Thymus (tissue), 11 donors: Measurements from ENCODE around the gene SURF2. TPM values are rescaled to one million over a fixed set of nuclear protein-coding genes. Genes with fewer than 3 reads are reported as not detected.

Experiments used
- DNase-seq, 9 donors: peaks; one replicate each; pipeline ENCODE4 v3.0.0-alpha.2; 2013; ENCODE audit warnings: low spot score in 9 of 9, low read depth in 6 of 9, missing footprints in 1 of 9
- H3K27ac ChIP-seq, 2 donors: one replicate each; pipeline ENCODE4 v1.5.1; 2013; ENCODE audit warnings: control low read depth in 1 of 2, low read depth in 1 of 2, low read length in 1 of 2, mild to moderate bottlenecking in 1 of 2, moderate library complexity in 1 of 2
- H3K27me3 ChIP-seq, 2 donors: one replicate each; pipeline ENCODE4 v1.5.1; 2013; ENCODE audit warnings: low read length in 1 of 2; ENCODE audit not compliant: control insufficient read depth in 2 of 2, insufficient read depth in 1 of 2
- H3K36me3 ChIP-seq, 2 donors: one replicate each; pipeline ENCODE4 v1.5.1; 2013; ENCODE audit warnings: low read length in 1 of 2, mild to moderate bottlenecking in 1 of 2, moderate library complexity in 1 of 2; ENCODE audit not compliant: control insufficient read depth in 2 of 2, insufficient read depth in 2 of 2
- H3K4me1 ChIP-seq, 2 donors: one replicate each; pipeline ENCODE4 v1.5.1; 2013; ENCODE audit warnings: low read length in 2 of 2; ENCODE audit not compliant: control insufficient read depth in 2 of 2, insufficient read depth in 2 of 2
- H3K4me3 ChIP-seq, 2 donors: one replicate each; pipeline ENCODE4 v1.5.1; 2013; ENCODE audit warnings: low read length in 2 of 2, control low read depth in 1 of 2, mild to moderate bottlenecking in 1 of 2
- H3K9me3 ChIP-seq, 2 donors: one replicate each; pipeline ENCODE4 v1.5.1; 2013; ENCODE audit warnings: low read length in 1 of 2, mild to moderate bottlenecking in 1 of 2; ENCODE audit not compliant: control insufficient read depth in 2 of 2, insufficient read depth in 1 of 2
- WGBS: extraction: QIAGEN DNeasy Blood & Tissue Kit; methylation state at CpG from one replicate; pipeline ENCODE4 v1.1.7; 2013; 5-methylcytosine and 5-hydroxymethylcytosine counted together
- polyA plus RNA-seq: library from polyadenylated mRNA; stranded (reverse); fragments of 200-250 nt; gene quantifications from one replicate; pipeline ENCODE4 v1.2.3, GENCODE V29; 2013
- total RNA-seq: library from RNA; stranded (reverse); fragments of 120-200 nt; gene quantifications from one replicate; pipeline ENCODE4 v1.2.4, GENCODE V29; 2013
- donor health status: healthy.

Gene SURF2
- total and polyA plus RNA-seq, 2 donors: 21.9 to 34.0 TPM

GRCh38 chr9:133404454-133405002, 48.2 kb downstream of the SURF2 start:
- H3K27me3 ChIP-seq: no peaks in the 10 kb centered on the region
- H3K4me3 ChIP-seq: no peak overlapping the region
- WGBS: 96% methylated on average over 12 of the region's 12 CpGs
- DNase-seq: no peak
- H3K27ac ChIP-seq: no peak overlapping the region
- no peaks in the 10 kb centered on the region for H3K4me1 ChIP-seq
- H3K9me3 ChIP-seq: no peaks in the 10 kb centered on the region
- peaks cover 46 to 56% of the 10 kb centered on the region in 2 donors for H3K36me3 ChIP-seq

GRCh38 chr9:133405508-133406438, 49.4 kb downstream of the SURF2 start:
- 95% methylated on average over 19 of the region's 19 CpGs for WGBS
- no peaks in the 10 kb centered on the region for H3K27me3 ChIP-seq
- H3K36me3 ChIP-seq: peaks cover 56 to 69% of the 10 kb centered on the region in 2 donors
- H3K4me1 ChIP-seq: no peaks in the 10 kb centered on the region
- H3K9me3 ChIP-seq: no peaks in the 10 kb centered on the region
- no peak overlapping the region for H3K27ac ChIP-seq
- no peak overlapping the region for H3K4me3 ChIP-seq
- no peak for DNase-seq

- 69% methylated on average over 24 of the region's 24 CpGs for WGBS
- DNase-seq: peak; percentile 29 to 71 (median 50)
- no peaks in the 10 kb centered on the region for H3K4me1 ChIP-seq
- H3K27ac ChIP-seq: no peak overlapping the region
- H3K4me3 ChIP-seq: no peak overlapping the region
- no peaks in the 10 kb centered on the region for H3K9me3 ChIP-seq
- H3K27me3 ChIP-seq: no peaks in the 10 kb centered on the region
- peaks cover 62 to 72% of the 10 kb centered on the region in 2 donors for H3K36me3 ChIP-seq
Observed at GRCh38 chr9:133406480-133407307, 50.3 kb downstream of the SURF2 start.

- Histone ChIP-seq H3K9me3 (no peaks in the 10 kb centered on the region), H3K4me3 (no peak overlapping the region), H3K27me3 (no peaks in the 10 kb centered on the region), H3K4me1 (no peaks in the 10 kb centered on the region), H3K27ac (no peak overlapping the region), H3K36me3 (peaks cover 75 to 77% of the 10 kb centered on the region in 2 donors)
- WGBS: 100% methylated on average over 1 of the region's 1 CpG
- no peak for DNase-seq
Observed at GRCh38 chr9:133408042-133408441, 51.7 kb downstream of the SURF2 start.

Other genes with a start within 250 kb of the SURF2 start
- 25.9 TPM for gene RALGDS, start 235.3 kb upstream of the SURF2 start, total RNA-seq
- gene RALGDS, start 235.3 kb upstream of the SURF2 start, polyA plus RNA-seq: 42.1 TPM
- gene GBGT1, start 192.6 kb upstream of the SURF2 start, total RNA-seq: 3.0 TPM
- 5.3 TPM for gene GBGT1, start 192.6 kb upstream of the SURF2 start, polyA plus RNA-seq
- gene OBP2B, start 147.3 kb upstream of the SURF2 start, total RNA-seq: not detected
- gene OBP2B, start 147.3 kb upstream of the SURF2 start, polyA plus RNA-seq: 0.09 TPM
- 0.14 TPM for gene ABO, start 81.3 kb upstream of the SURF2 start, total RNA-seq
- 1.3 TPM for gene ABO, start 81.3 kb upstream of the SURF2 start, polyA plus RNA-seq
- 13.6 TPM for gene SURF6, start 20.4 kb upstream of the SURF2 start, total RNA-seq
- 17.2 TPM for gene SURF6, start 20.4 kb upstream of the SURF2 start, polyA plus RNA-seq
- 13.1 TPM for gene MED22, start 8.4 kb upstream of the SURF2 start, total RNA-seq
- 13.6 TPM for gene MED22, start 8.4 kb upstream of the SURF2 start, polyA plus RNA-seq
- gene RPL7A, start 8.3 kb upstream of the SURF2 start, total RNA-seq: 2,397 TPM
- gene RPL7A, start 8.3 kb upstream of the SURF2 start, polyA plus RNA-seq: 3,092 TPM
- gene SURF1, start 63 bp upstream of the SURF2 start, total RNA-seq: 31.9 TPM
- 84.0 TPM for gene SURF1, start 63 bp upstream of the SURF2 start, polyA plus RNA-seq
- gene SURF4, start 19.5 kb downstream of the SURF2 start, total RNA-seq: 87.3 TPM
- 52.0 TPM for gene SURF4, start 19.5 kb downstream of the SURF2 start, polyA plus RNA-seq
- gene STKLD1, start 19.8 kb downstream of the SURF2 start, total RNA-seq: 0.94 TPM
- gene STKLD1, start 19.8 kb downstream of the SURF2 start, polyA plus RNA-seq: 1.5 TPM
- 20.4 TPM for gene REXO4, start 61.5 kb downstream of the SURF2 start, total RNA-seq
- 17.5 TPM for gene REXO4, start 61.5 kb downstream of the SURF2 start, polyA plus RNA-seq
- 0.94 TPM for gene ADAMTS13, start 65.8 kb downstream of the SURF2 start, total RNA-seq
- 11.8 TPM for gene ADAMTS13, start 65.8 kb downstream of the SURF2 start, polyA plus RNA-seq
- 6.1 TPM for gene CACFD1, start 103.4 kb downstream of the SURF2 start, total RNA-seq
- 9.1 TPM for gene CACFD1, start 103.4 kb downstream of the SURF2 start, polyA plus RNA-seq
- 2.0 TPM for gene SLC2A6, start 122.5 kb downstream of the SURF2 start, total RNA-seq
- gene SLC2A6, start 122.5 kb downstream of the SURF2 start, polyA plus RNA-seq: 5.5 TPM
- gene MYMK, start 168.4 kb downstream of the SURF2 start, total RNA-seq: 0.47 TPM
- gene MYMK, start 168.4 kb downstream of the SURF2 start, polyA plus RNA-seq: 0.39 TPM
- 1.7 TPM for gene ADAMTSL2, start 178.2 kb downstream of the SURF2 start, total RNA-seq
- 0.68 TPM for gene ADAMTSL2, start 178.2 kb downstream of the SURF2 start, polyA plus RNA-seq